Neutrophil (primary cell): Measurements from ENCODE around the gene RBMS1.

Experiments
- H3K27ac ChIP-seq: fragments of 200-600 bp; sonication (generic); 2 replicates; pipeline ENCODE4 v1.5.1; 2016; ENCODE audit warnings: mild to moderate bottlenecking, moderate library complexity
- H3K27me3 ChIP-seq: fragments of 200-600 bp; sonication (generic); 2 replicates; pipeline ENCODE4 v1.6.0; 2016; ENCODE audit warnings: mild to moderate bottlenecking
- H3K36me3 ChIP-seq: fragments of 200-600 bp; sonication (generic); 2 replicates; pipeline ENCODE4 v1.5.1; 2017
- H3K4me1 ChIP-seq, 2 experiments: fragments of 200-600 bp in 1 of 2; sonication (generic) in 1 of 2; 1 replicate in 1 of 2; 2 replicates in 1 of 2; pipeline versions ENCODE4 v1.5.1 to v1.6.1; 2013 to 2016; ENCODE audit warnings: low read depth in 1 of 2, low read length in 1 of 2, mild to moderate bottlenecking in 1 of 2, moderate library complexity in 1 of 2; ENCODE audit not compliant: control insufficient read depth in 1 of 2, insufficient read depth in 1 of 2
- H3K4me3 ChIP-seq, 2 experiments: fragments of 200-600 bp in 1 of 2; sonication (generic) in 1 of 2; 1 replicate in 1 of 2; 2 replicates in 1 of 2; pipeline ENCODE4 v1.5.1; 2013 to 2016; ENCODE audit warnings: low read depth in 1 of 2, low read length in 1 of 2, mild to moderate bottlenecking in 1 of 2, moderate library complexity in 1 of 2
- H3K9me3 ChIP-seq: fragments of 200-600 bp; sonication (generic); 2 replicates; pipeline ENCODE4 v1.5.1; 2016
- CTCF ChIP-seq: fragments of 200-600 bp; sonication (generic); IDR thresholded peaks from 2 replicates; pipeline ENCODE4 v1.5.1; 2016; ENCODE audit warnings: antibody characterized with exemption

The RBMS1 gene

GRCh38 chr2:160257041-160257742, 236.4 kb downstream of the RBMS1 start:
- no peaks in the 10 kb centered on the region for H3K36me3 ChIP-seq
- no peak overlapping the region for H3K4me3 ChIP-seq
- H3K27ac ChIP-seq, result no peak overlapping the region
- no peaks in the 10 kb centered on the region for H3K4me1 ChIP-seq
- TF ChIP-seq CTCF, result no peak
- H3K27me3 ChIP-seq, result no peaks in the 10 kb centered on the region
- H3K9me3 ChIP-seq, result no peaks in the 10 kb centered on the region

DNA sequence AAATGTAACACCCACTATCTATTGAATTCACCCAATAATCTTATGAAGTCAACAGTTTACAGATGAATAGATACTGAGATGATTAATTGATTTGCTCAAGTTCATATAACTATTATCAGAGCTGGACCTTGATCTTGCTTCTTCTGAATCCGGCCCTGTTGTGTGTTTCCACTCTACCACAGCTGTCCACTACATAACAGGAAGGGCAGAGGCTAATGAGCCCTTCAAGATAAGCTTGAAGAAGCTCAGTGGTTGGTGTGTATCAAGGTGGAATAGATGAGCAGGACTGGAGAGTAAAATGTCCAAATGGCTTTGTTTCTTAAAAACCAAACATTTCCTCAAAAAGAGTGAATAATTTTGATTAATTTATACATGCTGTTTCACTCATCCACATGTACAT, 237.1 kb downstream of the RBMS1 start:
- Histone ChIP-seq H3K27ac (no peak overlapping the region), H3K36me3 (no peaks in the 10 kb centered on the region), H3K4me1 (no peaks in the 10 kb centered on the region), H3K4me3 (no peak overlapping the region), H3K9me3 (no peaks in the 10 kb centered on the region), H3K27me3 (no peaks in the 10 kb centered on the region)
- TF ChIP-seq CTCF, result no peak

GRCh38 chr2:160255408-160255807, 238.2 kb downstream of the RBMS1 start:
- Histone ChIP-seq H3K36me3 (no peaks in the 10 kb centered on the region), H3K27me3 (no peaks in the 10 kb centered on the region), H3K27ac (no peak overlapping the region), H3K4me3 (no peak overlapping the region), H3K9me3 (no peaks in the 10 kb centered on the region), H3K4me1 (no peaks in the 10 kb centered on the region)
- TF ChIP-seq CTCF, result no peak

DNA sequence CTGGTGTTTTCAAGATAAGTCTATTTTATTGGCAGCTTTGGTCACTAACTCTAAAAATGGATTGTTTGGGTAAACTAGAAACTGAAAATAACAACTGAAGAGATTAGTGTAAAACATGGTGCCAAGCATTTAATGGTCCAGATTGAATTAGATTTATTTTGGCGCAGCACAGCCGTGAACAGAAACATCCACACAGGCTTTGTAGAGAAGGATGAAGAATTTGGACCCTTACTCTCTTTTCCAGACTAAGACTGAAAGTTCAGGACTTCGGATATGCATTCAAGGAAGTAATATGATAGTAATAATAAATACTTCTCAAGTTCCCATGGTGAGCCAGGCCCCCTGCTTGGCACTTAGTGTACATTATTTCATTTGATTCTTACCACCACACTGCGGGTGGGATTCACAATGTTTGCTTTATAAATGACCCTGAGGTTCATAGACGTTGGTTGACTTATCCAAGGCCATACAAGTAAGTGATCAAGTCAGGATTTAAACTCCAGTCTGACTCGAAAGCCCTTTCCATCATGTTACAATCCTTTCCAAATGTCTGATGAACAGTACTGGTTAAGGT, 239.3 kb downstream of the RBMS1 start:
- no peak overlapping the region for H3K4me3 ChIP-seq
- TF ChIP-seq CTCF, result no peak

GRCh38 chr2:160253440-160254188, 240.0 kb downstream of the RBMS1 start:
- Histone ChIP-seq H3K9me3 (no peaks in the 10 kb centered on the region), H3K27ac (no peak overlapping the region), H3K27me3 (no peaks in the 10 kb centered on the region), H3K4me3 (no peak overlapping the region), H3K4me1 (no peaks in the 10 kb centered on the region), H3K36me3 (no peaks in the 10 kb centered on the region)
- TF ChIP-seq CTCF, result no peak

More for the DNA sequence above, 239.3 kb downstream of the RBMS1 start:
- H3K36me3 ChIP-seq, result no peaks in the 10 kb centered on the region
- no peaks in the 10 kb centered on the region for H3K4me1 ChIP-seq
- H3K27me3 ChIP-seq, result no peaks in the 10 kb centered on the region
- H3K27ac ChIP-seq, result no peak overlapping the region
- H3K9me3 ChIP-seq, result no peaks in the 10 kb centered on the region
